ENCODE data around the gene N4BP2L2. TPM values are rescaled to one million over a fixed set of nuclear protein-coding genes. Genes with fewer than 3 reads are reported as not detected.

Gene N4BP2L2
- total RNA-seq, 1 experiment from 2014 or later = 96.8 TPM

GRCh38 chr13:32511482-32511881 is 27.1 kb downstream of the N4BP2L2 start:
- no peak for DNase-seq (ENCODE audit: low spot score)
- TF ChIP-seq CTCF (conservative IDR thresholded peaks at IDR 0.05; ENCODE audit: low read depth, low read length) (no peak), EZH2 (IDR thresholded peaks at IDR 0.05; ENCODE audit: borderline replicate concordance, low read depth, low read length, poor library complexity, severe bottlenecking) (no peak)
- Histone ChIP-seq H3K9me3 (ENCODE audit: low read depth, low read length, poor library complexity, severe bottlenecking) (no peaks in the 10 kb centered on the region), H3K27ac (ENCODE audit: low read depth, low read length, poor library complexity, severe bottlenecking) (no peak overlapping the region), H3K4me3 (ENCODE audit: low read depth, low read length, poor library complexity, severe bottlenecking) (no peak overlapping the region), H3K27me3 (replicated peaks; ENCODE audit: insufficient read depth, low read depth, low read length, poor library complexity) (no peaks in the 10 kb centered on the region), H3K4me1 (ENCODE audit: insufficient read depth, low read length, poor library complexity, severe bottlenecking) (no peaks in the 10 kb centered on the region), H3K36me3 (ENCODE audit: insufficient read depth, low read length, poor library complexity, severe bottlenecking) (peaks cover 20% of the 10 kb centered on the region)
- ChIA-PET POLR2A (ENCODE audit: low non-redundant PET) (interaction anchor here (0.7 kb wide), 1 partner anchor 37 kb away, joined by 3 read pairs; no protein-coding TSS in a partner anchor), CTCF (no interaction called here)
- BruUV-seq (replicated peaks) = no TSS peak
- intact Hi-C loops (cut with micrococcal nuclease; ENCODE audit: unreplicated experiment) = no loop called here

- intact Hi-C loops (cut with micrococcal nuclease; ENCODE audit: unreplicated experiment) = no loop called here
- H3K4me1 ChIP-seq (ENCODE audit: insufficient read depth, low read length, poor library complexity, severe bottlenecking) = no peaks in the 10 kb centered on the region
- BruUV-seq (replicated peaks) = no TSS peak
- no peak for DNase-seq (ENCODE audit: low spot score)
- no peaks in the 10 kb centered on the region for H3K36me3 ChIP-seq (ENCODE audit: insufficient read depth, low read length, poor library complexity, severe bottlenecking)
- TF ChIP-seq EZH2 (IDR thresholded peaks at IDR 0.05; ENCODE audit: borderline replicate concordance, low read depth, low read length, poor library complexity, severe bottlenecking) (no peak), CTCF (conservative IDR thresholded peaks at IDR 0.05; ENCODE audit: low read depth, low read length) (no peak)
- H3K4me3 ChIP-seq (ENCODE audit: low read depth, low read length, poor library complexity, severe bottlenecking) = no peak overlapping the region
- H3K27ac ChIP-seq (ENCODE audit: low read depth, low read length, poor library complexity, severe bottlenecking) = no peak overlapping the region
- H3K27me3 ChIP-seq (replicated peaks; ENCODE audit: insufficient read depth, low read depth, low read length, poor library complexity) = no peaks in the 10 kb centered on the region
- CTCF ChIA-PET = no interaction called here
- POLR2A ChIA-PET (ENCODE audit: low non-redundant PET) = no interaction called here
- no peaks in the 10 kb centered on the region for H3K9me3 ChIP-seq (ENCODE audit: low read depth, low read length, poor library complexity, severe bottlenecking)
Observed at GRCh38 chr13:32504876-32505275, 33.7 kb downstream of the N4BP2L2 start.

GRCh38 chr13:32504263-32504662 is 34.3 kb downstream of the N4BP2L2 start:
- Histone ChIP-seq H3K27me3 (replicated peaks; ENCODE audit: insufficient read depth, low read depth, low read length, poor library complexity) (no peaks in the 10 kb centered on the region), H3K9me3 (ENCODE audit: low read depth, low read length, poor library complexity, severe bottlenecking) (no peaks in the 10 kb centered on the region), H3K36me3 (ENCODE audit: insufficient read depth, low read length, poor library complexity, severe bottlenecking) (no peaks in the 10 kb centered on the region), H3K4me1 (ENCODE audit: insufficient read depth, low read length, poor library complexity, severe bottlenecking) (no peaks in the 10 kb centered on the region), H3K27ac (ENCODE audit: low read depth, low read length, poor library complexity, severe bottlenecking) (no peak overlapping the region), H3K4me3 (ENCODE audit: low read depth, low read length, poor library complexity, severe bottlenecking) (no peak overlapping the region)
- BruUV-seq (replicated peaks) = no TSS peak
- ChIA-PET CTCF (no interaction called here), POLR2A (ENCODE audit: low non-redundant PET) (no interaction called here)
- TF ChIP-seq CTCF (conservative IDR thresholded peaks at IDR 0.05; ENCODE audit: low read depth, low read length) = no peak
- TF ChIP-seq EZH2 (IDR thresholded peaks at IDR 0.05; ENCODE audit: borderline replicate concordance, low read depth, low read length, poor library complexity, severe bottlenecking) = no peak
- intact Hi-C loops (cut with micrococcal nuclease; ENCODE audit: unreplicated experiment) = no loop called here
- DNase-seq (ENCODE audit: low spot score) = no peak

All from A673 (cell line).